NOMO-1 treated with DMSO at 0.1 percent for 48 hours (cell line): Measurements from ENCODE around the gene PRKAR2A.
"Not testable (repeated sequence)": the region's sequence is repeated elsewhere in the genome, so short reads cannot be mapped to it uniquely, and the experiment has no call there.

ENCODE experiments used
- DNase-seq: peaks from one replicate; lab custom pipeline; 2025; ENCODE audit not compliant: unreplicated experiment; lab: John Stamatoyannopoulos, UW

PRKAR2A gene

GRCh38 chr3:48837163-48837562, 10.5 kb downstream of the PRKAR2A start:
- DNase-seq, result no peak

GRCh38 chr3:48835650-48836366, 11.9 kb downstream of the PRKAR2A start:
- no peak for DNase-seq

GRCh38 chr3:48832684-48833083, 15.0 kb downstream of the PRKAR2A start:
- DNase-seq, result no peak

DNA sequence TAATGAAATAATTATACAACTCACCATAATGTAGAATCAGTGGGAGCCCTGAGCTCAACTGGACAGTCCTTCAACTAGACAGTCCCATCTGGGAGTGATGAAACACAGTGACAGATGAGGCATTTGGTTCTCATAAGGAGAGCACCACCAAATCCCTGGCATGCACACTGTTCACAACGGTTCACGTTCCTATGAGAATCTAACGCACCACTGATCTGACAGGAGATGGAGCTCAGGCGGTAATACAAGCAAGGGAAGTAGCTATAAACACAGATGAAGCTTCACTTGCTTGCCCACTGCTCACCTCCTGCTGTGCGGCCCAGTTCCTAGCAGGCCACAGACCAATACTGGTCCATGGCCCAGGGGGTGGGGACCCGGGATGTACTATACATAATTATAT, 17.0 kb downstream of the PRKAR2A start:
- DNase-seq, result no peak

DNA sequence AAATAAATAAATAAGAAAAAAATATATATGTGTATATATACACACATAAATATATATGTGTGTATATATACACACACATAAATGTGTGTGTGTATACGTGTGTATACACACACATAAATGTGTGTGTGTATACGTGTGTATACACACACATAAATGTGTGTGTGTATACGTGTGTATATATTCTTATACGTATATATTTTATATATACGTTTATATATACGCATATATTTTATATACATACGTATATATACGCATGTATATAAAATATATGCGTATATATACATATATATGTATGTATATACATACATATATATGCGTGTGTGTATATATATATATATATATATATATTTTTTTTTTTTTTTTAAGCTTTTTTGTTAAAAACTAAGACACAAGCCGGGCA, 18.1 kb downstream of the PRKAR2A start:
- DNase-seq, result not testable (repeated sequence)

DNA sequence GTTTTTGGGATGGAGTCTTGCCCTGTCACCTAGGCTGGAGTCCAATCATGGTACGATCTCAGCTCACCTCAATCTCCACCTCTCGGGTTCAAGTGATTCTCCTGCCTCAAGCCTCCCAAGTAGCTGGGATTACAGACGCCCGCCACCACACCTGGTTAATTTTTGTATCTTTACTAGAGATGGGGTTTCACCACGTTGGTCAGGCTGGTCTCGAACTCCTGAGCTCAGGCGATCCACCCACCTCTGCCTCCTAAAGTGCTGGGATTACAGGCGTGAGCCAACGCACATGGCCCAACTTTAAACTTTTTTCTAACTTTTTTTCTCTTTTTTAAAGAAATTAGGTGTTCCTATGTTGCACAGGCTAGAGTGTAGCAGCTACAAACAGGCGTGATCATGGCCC, 19.8 kb downstream of the PRKAR2A start:
- DNase-seq, result not testable (repeated sequence)

GRCh38 chr3:48826451-48826850, 21.2 kb downstream of the PRKAR2A start:
- DNase-seq, result no peak

DNA sequence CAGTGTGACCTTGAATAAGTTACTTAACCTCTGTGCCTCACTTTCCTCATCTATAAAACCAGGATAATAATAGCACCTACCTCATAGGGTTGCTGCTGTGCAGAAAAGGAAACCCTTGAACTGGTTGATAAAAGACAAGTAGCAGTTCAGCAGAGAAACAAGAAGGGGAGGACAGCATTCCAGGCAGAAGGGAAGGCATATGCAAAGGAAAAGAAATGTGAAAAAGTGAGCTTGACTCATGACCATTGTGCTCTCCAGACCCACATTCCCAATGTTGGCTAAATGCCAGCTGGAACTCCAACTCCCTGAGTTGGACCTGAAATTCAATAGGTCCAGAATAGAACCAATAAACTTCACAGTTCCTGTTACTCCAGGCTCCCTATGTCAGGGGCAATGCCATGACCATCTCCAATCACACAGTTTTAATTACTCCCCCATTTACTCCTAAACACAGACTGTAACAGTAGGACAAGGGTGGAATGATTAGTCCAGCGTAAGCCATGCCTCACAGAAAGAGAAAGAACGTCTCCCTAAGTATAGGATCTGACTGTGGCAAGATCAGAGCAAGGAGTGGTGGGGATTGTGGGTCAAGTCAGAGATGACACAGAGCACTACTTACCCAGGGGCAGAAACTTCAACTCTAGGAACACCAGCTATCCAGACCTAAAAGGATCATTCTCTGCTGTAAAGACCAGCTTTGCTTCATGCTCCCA, 26.9 kb downstream of the PRKAR2A start:
- no peak for DNase-seq

DNA sequence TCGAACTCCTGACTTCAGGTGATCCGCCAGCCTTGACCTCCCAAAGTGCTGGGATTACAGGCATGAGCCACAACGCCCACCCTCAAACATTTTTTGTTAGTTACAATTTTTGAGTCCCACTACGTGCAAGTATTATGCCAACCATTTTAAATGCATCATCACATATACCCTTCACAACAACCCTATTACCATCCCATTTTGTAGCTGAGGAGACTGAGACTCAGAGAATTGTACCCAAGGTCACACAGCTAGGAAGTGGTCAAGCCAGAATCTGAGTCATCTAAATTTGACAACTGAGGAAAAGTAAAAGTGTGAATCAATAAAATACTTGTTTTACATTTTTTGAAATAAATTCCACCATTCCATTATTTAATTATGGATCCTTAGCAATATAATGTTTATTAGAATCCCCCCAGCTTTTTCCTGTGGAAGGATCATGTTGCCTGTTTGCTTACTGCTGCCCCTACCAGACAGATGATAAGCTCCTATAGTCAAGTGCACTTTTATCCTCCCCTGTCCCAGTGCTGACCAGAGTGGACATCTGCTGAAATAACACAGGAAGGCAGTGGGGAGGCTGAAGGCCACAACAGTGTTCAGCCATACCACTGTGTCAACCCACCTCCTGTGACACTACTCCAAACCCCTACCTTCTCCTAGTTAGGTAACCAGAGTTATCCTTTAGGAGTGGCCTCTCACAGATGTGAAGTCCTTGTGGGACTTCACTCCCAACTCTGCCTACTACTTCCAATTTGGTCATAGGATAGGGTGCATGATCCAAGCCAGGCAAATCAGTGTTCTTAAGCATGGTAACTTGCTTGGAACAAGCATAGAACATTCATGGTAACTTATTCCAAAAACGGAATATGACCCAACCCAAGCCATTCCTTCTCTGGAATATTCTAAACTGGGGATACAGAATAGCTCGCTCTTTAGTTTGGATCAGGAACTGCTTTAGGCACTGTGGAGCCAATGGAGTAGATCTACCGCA, 28.1 kb downstream of the PRKAR2A start:
- no peak for DNase-seq

DNA sequence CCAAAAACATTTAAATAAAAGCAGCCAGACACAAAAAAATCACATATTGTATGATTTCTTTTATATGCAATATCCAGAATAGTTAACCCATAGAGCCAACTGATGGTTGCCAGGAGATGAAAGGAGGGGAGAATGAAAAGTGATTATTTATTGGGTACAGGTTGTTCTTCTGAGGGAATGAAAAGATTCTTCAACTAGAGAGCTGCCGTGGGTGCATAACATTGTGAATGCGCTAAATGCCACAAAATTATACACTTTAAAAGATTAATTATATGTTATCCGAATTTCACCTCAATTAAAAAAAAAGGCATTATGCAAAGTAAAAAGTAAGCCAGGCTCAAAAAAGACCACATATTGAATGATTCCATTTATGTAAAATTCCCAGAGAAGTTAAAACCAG, 36.1 kb downstream of the PRKAR2A start:
- DNase-seq, result no peak

GRCh38 chr3:48804930-48805329, 42.7 kb downstream of the PRKAR2A start:
- DNase-seq, result no peak

DNA sequence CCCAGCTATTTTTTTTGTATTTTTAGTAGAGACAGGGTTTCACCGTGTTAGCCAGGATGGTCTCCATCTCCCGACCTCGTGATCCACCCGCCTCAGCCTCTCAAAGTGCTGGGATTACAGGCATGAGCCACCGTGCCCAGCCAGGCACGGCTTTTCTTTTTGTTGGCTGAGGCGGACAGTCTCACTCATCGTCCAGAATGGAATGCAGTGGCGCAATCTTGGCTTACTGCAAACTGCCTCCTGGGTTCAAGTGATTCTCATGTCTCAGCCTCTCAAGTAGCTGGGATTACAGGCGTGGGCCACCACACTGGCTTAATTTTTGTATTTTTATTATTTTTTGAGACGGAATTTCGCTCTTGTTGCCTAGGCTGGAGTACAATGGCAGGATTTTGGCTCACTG, 46.8 kb downstream of the PRKAR2A start:
- DNase-seq, result not testable (repeated sequence)

DNA sequence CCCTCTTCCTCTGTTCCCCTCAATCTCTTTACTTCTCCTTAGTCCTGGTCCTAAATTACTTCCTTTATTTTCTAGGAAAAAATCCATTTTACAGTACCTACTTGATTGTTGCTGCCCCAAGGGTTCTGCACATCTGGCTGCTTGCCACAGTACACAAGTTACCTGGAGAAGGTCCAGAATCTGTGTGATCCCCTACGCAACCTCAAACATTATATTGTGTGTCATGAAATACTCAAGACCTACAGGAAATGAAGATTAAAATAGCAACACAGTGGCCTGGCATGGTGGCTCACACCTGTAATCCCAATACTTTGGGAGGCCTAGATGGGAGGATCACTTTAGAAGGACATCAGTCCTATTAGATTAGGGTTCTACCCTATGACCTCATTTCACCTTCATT, 48.7 kb downstream of the PRKAR2A start:
- no peak for DNase-seq

GRCh38 chr3:48797626-48798025, 50.0 kb downstream of the PRKAR2A start:
- no peak for DNase-seq

DNA sequence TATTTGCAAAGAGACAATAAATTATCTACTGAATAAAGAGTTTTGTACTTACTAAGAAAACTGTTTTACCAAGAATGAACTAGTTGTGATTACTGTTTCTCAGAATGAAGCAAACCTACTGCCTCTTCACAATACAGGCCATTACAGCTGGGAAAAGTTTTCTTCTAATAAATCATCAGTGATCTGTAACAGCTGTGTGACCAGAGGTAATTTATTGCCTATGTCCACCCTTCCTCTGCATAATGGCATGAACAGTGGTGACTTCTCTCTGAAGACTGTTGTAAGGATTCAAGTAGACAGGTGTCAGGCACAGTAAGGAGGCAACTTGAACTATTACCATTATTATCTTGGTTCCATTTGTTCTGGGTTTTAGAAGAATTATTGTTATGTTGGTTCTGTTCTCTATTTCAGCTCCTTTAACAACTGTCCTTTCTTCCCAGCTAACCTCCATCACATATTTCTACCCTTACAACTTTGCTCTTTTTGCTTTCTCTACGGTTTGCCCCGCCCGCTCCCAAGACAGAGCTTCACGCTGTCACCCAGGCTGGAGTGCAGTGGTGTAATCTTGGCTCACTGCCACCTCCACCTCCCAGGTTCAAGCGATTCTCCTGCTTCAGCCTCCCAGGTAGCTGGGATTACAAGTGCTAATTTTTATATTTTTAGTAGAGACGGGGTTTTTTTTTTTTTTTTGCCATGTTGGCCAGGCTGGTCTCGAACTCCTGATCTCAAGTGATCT, 51.5 kb downstream of the PRKAR2A start:
- DNase-seq, result no peak

- DNase-seq, result not testable (repeated sequence)
Observed at GRCh38 chr3:48793484-48793883, 54.2 kb downstream of the PRKAR2A start.

- DNase-seq, result no peak
Observed at GRCh38 chr3:48789665-48790064, 58.0 kb downstream of the PRKAR2A start.

DNA sequence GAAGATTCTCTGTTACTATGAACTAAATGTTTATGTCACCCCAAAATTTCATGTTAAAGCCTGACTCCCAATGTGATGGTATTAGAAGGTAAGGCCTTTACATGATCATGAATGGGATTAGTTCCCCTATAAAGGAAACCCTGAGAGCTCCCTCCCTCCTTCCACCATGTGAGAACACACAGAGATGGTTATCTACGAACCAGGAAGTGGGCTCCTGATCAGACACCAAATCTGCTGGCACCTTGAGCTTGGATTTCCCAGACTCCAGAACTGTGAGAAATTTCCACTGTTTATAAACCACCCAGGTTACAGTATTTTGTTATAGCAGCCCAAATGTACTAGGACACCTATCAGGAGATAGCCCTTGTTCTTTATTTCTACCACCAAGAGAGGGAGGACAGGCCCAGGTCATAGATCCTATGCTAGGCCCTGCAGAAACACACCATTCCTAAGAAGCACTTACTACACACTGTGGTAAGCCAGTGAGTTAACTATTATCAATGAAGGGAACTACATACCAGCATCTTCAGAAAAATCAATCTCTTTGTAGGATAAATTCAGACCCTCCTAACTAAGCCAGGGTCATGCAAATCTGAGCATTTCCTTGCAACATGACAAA, 59.0 kb downstream of the PRKAR2A start:
- DNase-seq, result no peak

GRCh38 chr3:48784426-48785120, 63.1 kb downstream of the PRKAR2A start:
- no peak for DNase-seq

GRCh38 chr3:48783304-48783703, 64.4 kb downstream of the PRKAR2A start:
- no peak for DNase-seq
